HUES48 (cell line): Measurements from ENCODE around the gene MAPK14.
"Not testable (repeated sequence)": the region's sequence is repeated elsewhere in the genome, so short reads cannot be mapped to it uniquely, and the experiment has no call there.

Experiments used
- H3K27ac ChIP-seq: one replicate; pipeline ENCODE4 v1.7.0; 2013; ENCODE audit warnings: low read depth, low read length, inconsistent platforms
- H3K27me3 ChIP-seq: 2 replicates; pipeline ENCODE4 v1.6.1; 2013; ENCODE audit warnings: mild to moderate bottlenecking, low read length; ENCODE audit not compliant: control insufficient read depth, insufficient read depth
- H3K36me3 ChIP-seq: 2 replicates; pipeline ENCODE4 v1.6.1; 2013; ENCODE audit warnings: low read length; ENCODE audit not compliant: control insufficient read depth, insufficient read depth
- H3K4me1 ChIP-seq: 2 replicates; pipeline ENCODE4 v1.6.1; 2013; ENCODE audit warnings: mild to moderate bottlenecking, low read length; ENCODE audit not compliant: control insufficient read depth, insufficient read depth
- H3K4me3 ChIP-seq: 2 replicates; pipeline ENCODE4 v1.5.1; 2013; ENCODE audit warnings: mild to moderate bottlenecking, low read depth, low read length
- H3K9ac ChIP-seq: 2 replicates; pipeline ENCODE4 v1.6.1; 2013; ENCODE audit warnings: mild to moderate bottlenecking, low read depth, low read length, moderate library complexity
- H3K9me3 ChIP-seq: 2 replicates; pipeline ENCODE4 v1.6.1; 2013; ENCODE audit warnings: low read length; ENCODE audit not compliant: control insufficient read depth, insufficient read depth

Gene MAPK14

GRCh38 chr6:36123270-36124139 lies 95.9 kb downstream of the MAPK14 start:
- Histone ChIP-seq H3K36me3 (no peaks in the 10 kb centered on the region), H3K4me3 (no peak overlapping the region), H3K27ac (no peak overlapping the region), H3K4me1 (peaks cover 13% of the 10 kb centered on the region), H3K9me3 (no peaks in the 10 kb centered on the region), H3K27me3 (no peaks in the 10 kb centered on the region), H3K9ac (no peak overlapping the region)

GRCh38 chr6:36124346-36124745 lies 96.7 kb downstream of the MAPK14 start:
- not testable (repeated sequence) for H3K27me3 ChIP-seq, H3K4me3 ChIP-seq, H3K27ac ChIP-seq, H3K9me3 ChIP-seq, H3K9ac ChIP-seq, H3K36me3 ChIP-seq
- H3K4me1 ChIP-seq = peaks cover 13% of the 10 kb centered on the region

DNA sequence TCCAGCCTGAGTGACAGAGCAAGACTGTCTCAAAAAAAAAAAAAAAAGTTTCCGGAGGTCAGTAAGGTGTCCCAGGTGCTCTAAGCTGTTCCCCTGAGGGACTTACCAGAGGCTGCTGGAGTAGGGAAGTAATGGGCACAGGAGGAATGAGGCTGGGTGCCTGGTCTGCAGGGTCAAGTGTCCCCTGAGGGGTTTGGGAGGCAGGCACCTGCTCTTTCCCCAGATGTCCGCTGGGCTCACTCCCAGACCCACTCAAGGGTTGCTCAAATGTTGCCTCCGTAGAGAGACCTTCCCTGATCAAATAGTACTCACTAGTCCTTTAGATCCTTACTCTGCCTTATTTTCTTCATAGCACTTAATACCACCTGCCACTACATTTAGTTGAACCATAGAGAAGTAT lies 97.3 kb downstream of the MAPK14 start:
- Histone ChIP-seq H3K9me3 (no peaks in the 10 kb centered on the region), H3K27ac (no peak overlapping the region), H3K36me3 (no peaks in the 10 kb centered on the region), H3K9ac (no peak overlapping the region), H3K27me3 (peaks cover 3% of the 10 kb centered on the region; the same call in 1 of the 2 replicates), H3K4me3 (no peak overlapping the region), H3K4me1 (peaks cover 16% of the 10 kb centered on the region)

DNA sequence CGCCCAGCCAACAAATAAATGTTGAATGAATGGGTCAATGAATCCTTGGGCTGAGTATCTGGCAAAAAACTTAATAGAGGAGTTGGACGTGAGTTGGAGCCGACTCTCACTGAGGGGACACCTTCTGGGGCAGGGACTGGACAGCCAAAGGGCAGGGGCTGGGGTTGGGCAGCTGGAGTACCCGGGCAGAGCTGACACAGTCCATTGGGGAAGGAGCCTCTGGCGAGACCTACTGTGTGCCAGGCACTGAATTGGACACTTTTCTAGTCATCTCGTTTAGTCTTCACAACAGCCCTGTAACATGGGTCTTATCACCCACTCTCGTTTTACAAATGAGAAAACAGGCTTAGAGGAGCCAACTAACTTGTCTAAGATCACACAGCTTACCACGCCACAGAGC lies 98.0 kb downstream of the MAPK14 start:
- H3K4me3 ChIP-seq = no peak overlapping the region
- no peaks in the 10 kb centered on the region for H3K36me3 ChIP-seq
- peaks cover 17% of the 10 kb centered on the region for H3K4me1 ChIP-seq
- peaks cover 6% of the 10 kb centered on the region; the same call in 1 of the 2 replicates for H3K27me3 ChIP-seq
- no peaks in the 10 kb centered on the region for H3K9me3 ChIP-seq
- no peak overlapping the region for H3K27ac ChIP-seq
- H3K9ac ChIP-seq = no peak overlapping the region

- Histone ChIP-seq H3K4me3 (no peak overlapping the region), H3K9ac (no peak overlapping the region), H3K36me3 (no peaks in the 10 kb centered on the region), H3K27me3 (peaks cover 10% of the 10 kb centered on the region), H3K4me1 (peaks cover 15% of the 10 kb centered on the region), H3K27ac (no peak overlapping the region), H3K9me3 (no peaks in the 10 kb centered on the region)
Measured at GRCh38 chr6:36126121-36126520, 98.5 kb downstream of the MAPK14 start.

- no peaks in the 10 kb centered on the region for H3K9me3 ChIP-seq
- peaks cover 12% of the 10 kb centered on the region for H3K4me1 ChIP-seq
- no peaks in the 10 kb centered on the region for H3K36me3 ChIP-seq
- no peak overlapping the region for H3K27ac ChIP-seq
- H3K9ac ChIP-seq = no peak overlapping the region
- H3K27me3 ChIP-seq = peaks cover 10% of the 10 kb centered on the region
- no peak overlapping the region for H3K4me3 ChIP-seq
Measured at GRCh38 chr6:36126553-36127458, 99.2 kb downstream of the MAPK14 start.

GRCh38 chr6:36127462-36128016 lies 99.9 kb downstream of the MAPK14 start:
- Histone ChIP-seq H3K27ac (no peak overlapping the region), H3K4me3 (no peak overlapping the region), H3K4me1 (peaks cover 16% of the 10 kb centered on the region), H3K36me3 (no peaks in the 10 kb centered on the region), H3K9ac (no peak overlapping the region), H3K9me3 (no peaks in the 10 kb centered on the region), H3K27me3 (peaks cover 10% of the 10 kb centered on the region)

DNA sequence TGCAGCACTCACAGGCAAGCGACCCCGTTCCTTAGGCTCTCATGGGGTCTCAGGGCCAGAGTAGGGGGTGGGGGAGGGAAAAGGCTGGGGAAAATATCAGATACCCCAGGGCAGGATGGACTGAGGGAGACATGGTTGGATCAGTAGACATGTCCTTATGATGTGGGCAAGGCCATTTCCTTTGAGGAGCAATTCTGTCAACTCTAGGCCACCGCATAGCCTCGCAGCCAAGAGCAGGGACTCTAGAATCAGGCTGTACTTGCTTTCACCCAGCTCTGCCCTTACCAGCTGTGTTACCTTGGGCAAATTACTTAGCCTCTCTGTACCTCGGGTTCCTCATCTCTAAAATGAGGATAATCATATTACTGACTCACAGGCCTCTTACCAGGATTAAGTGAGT lies 100.5 kb downstream of the MAPK14 start:
- Histone ChIP-seq H3K9ac (no peak overlapping the region), H3K9me3 (no peaks in the 10 kb centered on the region), H3K4me1 (peaks cover 18% of the 10 kb centered on the region), H3K27me3 (peaks cover 10% of the 10 kb centered on the region), H3K36me3 (no peaks in the 10 kb centered on the region), H3K4me3 (no peak overlapping the region), H3K27ac (no peak overlapping the region)

DNA sequence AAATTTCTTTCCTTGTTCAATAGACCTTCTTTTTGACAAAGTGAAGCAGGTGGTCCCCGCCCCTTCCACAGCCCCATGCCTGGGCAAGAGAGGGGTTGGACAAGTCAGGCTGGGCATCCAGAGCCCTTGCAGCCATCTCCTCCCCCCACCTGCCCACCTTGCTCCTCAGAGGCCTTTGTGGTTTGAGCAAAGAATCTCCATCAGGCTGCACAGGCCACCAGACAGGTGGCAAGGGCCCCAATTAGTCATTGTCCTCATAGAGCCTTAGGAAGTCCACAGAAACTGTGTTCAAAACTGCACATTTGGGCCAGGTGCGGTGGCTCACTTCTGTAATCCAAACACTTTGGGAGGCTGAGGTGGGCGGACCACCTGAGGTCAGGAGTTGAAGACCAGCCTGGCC lies 101.2 kb downstream of the MAPK14 start:
- Histone ChIP-seq H3K9me3 (no peaks in the 10 kb centered on the region), H3K27me3 (peaks cover 10% of the 10 kb centered on the region), H3K36me3 (no peaks in the 10 kb centered on the region), H3K4me1 (peaks cover 14% of the 10 kb centered on the region), H3K4me3 (no peak overlapping the region), H3K9ac (no peak overlapping the region), H3K27ac (no peak overlapping the region)

GRCh38 chr6:36129334-36129733 lies 101.7 kb downstream of the MAPK14 start:
- H3K36me3 ChIP-seq, H3K9me3 ChIP-seq, H3K27ac ChIP-seq, H3K9ac ChIP-seq, H3K4me3 ChIP-seq: not testable (repeated sequence)
- Histone ChIP-seq H3K4me1 (peaks cover 14% of the 10 kb centered on the region), H3K27me3 (peaks cover 10% of the 10 kb centered on the region)
